ENCODE data around the gene PTPRN2. TPM values are rescaled to one million over a fixed set of nuclear protein-coding genes. Genes with fewer than 3 reads are reported as not detected.

Gene PTPRN2
- total RNA-seq, 1 experiment from 2014 or later, result 0.11 TPM

GRCh38 chr7:157927313-157927925 is 660.2 kb downstream of the PTPRN2 start:
- Histone ChIP-seq H3K4me1 (ENCODE audit: insufficient read depth, low read length, poor library complexity, severe bottlenecking) (no peaks in the 10 kb centered on the region), H3K27me3 (replicated peaks; ENCODE audit: insufficient read depth, low read depth, low read length, poor library complexity) (no peaks in the 10 kb centered on the region), H3K36me3 (ENCODE audit: insufficient read depth, low read length, poor library complexity, severe bottlenecking) (no peaks in the 10 kb centered on the region), H3K27ac (ENCODE audit: low read depth, low read length, poor library complexity, severe bottlenecking) (no peak overlapping the region), H3K9me3 (ENCODE audit: low read depth, low read length, poor library complexity, severe bottlenecking) (peaks cover 14% of the 10 kb centered on the region), H3K4me3 (ENCODE audit: low read depth, low read length, poor library complexity, severe bottlenecking) (no peak overlapping the region)
- no TSS peak for BruUV-seq (replicated peaks)
- CTCF ChIA-PET, result no interaction called here
- TF ChIP-seq, protein P1, sequence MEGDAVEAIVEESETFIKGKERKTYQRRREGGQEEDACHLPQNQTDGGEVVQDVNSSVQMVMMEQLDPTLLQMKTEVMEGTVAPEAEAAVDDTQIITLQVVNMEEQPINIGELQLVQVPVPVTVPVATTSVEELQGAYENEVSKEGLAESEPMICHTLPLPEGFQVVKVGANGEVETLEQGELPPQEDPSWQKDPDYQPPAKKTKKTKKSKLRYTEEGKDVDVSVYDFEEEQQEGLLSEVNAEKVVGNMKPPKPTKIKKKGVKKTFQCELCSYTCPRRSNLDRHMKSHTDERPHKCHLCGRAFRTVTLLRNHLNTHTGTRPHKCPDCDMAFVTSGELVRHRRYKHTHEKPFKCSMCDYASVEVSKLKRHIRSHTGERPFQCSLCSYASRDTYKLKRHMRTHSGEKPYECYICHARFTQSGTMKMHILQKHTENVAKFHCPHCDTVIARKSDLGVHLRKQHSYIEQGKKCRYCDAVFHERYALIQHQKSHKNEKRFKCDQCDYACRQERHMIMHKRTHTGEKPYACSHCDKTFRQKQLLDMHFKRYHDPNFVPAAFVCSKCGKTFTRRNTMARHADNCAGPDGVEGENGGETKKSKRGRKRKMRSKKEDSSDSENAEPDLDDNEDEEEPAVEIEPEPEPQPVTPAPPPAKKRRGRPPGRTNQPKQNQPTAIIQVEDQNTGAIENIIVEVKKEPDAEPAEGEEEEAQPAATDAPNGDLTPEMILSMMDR (conservative IDR thresholded peaks at IDR 0.05; ENCODE audit: low read depth, low read length), result no peak
- no peak for TF ChIP-seq EZH2 (IDR thresholded peaks at IDR 0.05; ENCODE audit: borderline replicate concordance, low read depth, low read length, poor library complexity, severe bottlenecking)
- POLR2A ChIA-PET (ENCODE audit: low non-redundant PET), result no interaction called here
- DNase-seq (ENCODE audit: low spot score), result no peak
- intact Hi-C loops (cut with micrococcal nuclease; ENCODE audit: unreplicated experiment), result no loop called here

GRCh38 chr7:157926521-157927150 is 661.0 kb downstream of the PTPRN2 start:
- Histone ChIP-seq H3K27ac (ENCODE audit: low read depth, low read length, poor library complexity, severe bottlenecking) (no peak overlapping the region), H3K4me1 (ENCODE audit: insufficient read depth, low read length, poor library complexity, severe bottlenecking) (no peaks in the 10 kb centered on the region), H3K4me3 (ENCODE audit: low read depth, low read length, poor library complexity, severe bottlenecking) (no peak overlapping the region), H3K9me3 (ENCODE audit: low read depth, low read length, poor library complexity, severe bottlenecking) (peaks cover 10% of the 10 kb centered on the region), H3K27me3 (replicated peaks; ENCODE audit: insufficient read depth, low read depth, low read length, poor library complexity) (no peaks in the 10 kb centered on the region), H3K36me3 (ENCODE audit: insufficient read depth, low read length, poor library complexity, severe bottlenecking) (no peaks in the 10 kb centered on the region)
- no peak for TF ChIP-seq EZH2 (IDR thresholded peaks at IDR 0.05; ENCODE audit: borderline replicate concordance, low read depth, low read length, poor library complexity, severe bottlenecking)
- TF ChIP-seq, protein P1 (conservative IDR thresholded peaks at IDR 0.05; ENCODE audit: low read depth, low read length), result no peak
- intact Hi-C loops (cut with micrococcal nuclease; ENCODE audit: unreplicated experiment), result no loop called here
- ChIA-PET CTCF (no interaction called here), POLR2A (ENCODE audit: low non-redundant PET) (no interaction called here)
- DNase-seq (ENCODE audit: low spot score), result no peak
- BruUV-seq (replicated peaks), result no TSS peak

GRCh38 chr7:157926107-157926506 is 661.5 kb downstream of the PTPRN2 start:
- no TSS peak for BruUV-seq (replicated peaks)
- Histone ChIP-seq H3K27me3 (replicated peaks; ENCODE audit: insufficient read depth, low read depth, low read length, poor library complexity) (no peaks in the 10 kb centered on the region), H3K27ac (ENCODE audit: low read depth, low read length, poor library complexity, severe bottlenecking) (no peak overlapping the region), H3K36me3 (ENCODE audit: insufficient read depth, low read length, poor library complexity, severe bottlenecking) (no peaks in the 10 kb centered on the region), H3K9me3 (ENCODE audit: low read depth, low read length, poor library complexity, severe bottlenecking) (peaks cover 7% of the 10 kb centered on the region), H3K4me1 (ENCODE audit: insufficient read depth, low read length, poor library complexity, severe bottlenecking) (no peaks in the 10 kb centered on the region), H3K4me3 (ENCODE audit: low read depth, low read length, poor library complexity, severe bottlenecking) (no peak overlapping the region)
- intact Hi-C loops (cut with micrococcal nuclease; ENCODE audit: unreplicated experiment), result no loop called here
- ChIA-PET CTCF (no interaction called here), POLR2A (ENCODE audit: low non-redundant PET) (no interaction called here)
- DNase-seq (ENCODE audit: low spot score), result no peak
- TF ChIP-seq, protein P1 (conservative IDR thresholded peaks at IDR 0.05; ENCODE audit: low read depth, low read length), result no peak
- TF ChIP-seq EZH2 (IDR thresholded peaks at IDR 0.05; ENCODE audit: borderline replicate concordance, low read depth, low read length, poor library complexity, severe bottlenecking), result no peak

Measured in A673 (cell line).